Spleen (tissue), 11 donors: Measurements from ENCODE around the gene RALBP1. TPM values are rescaled to one million over a fixed set of nuclear protein-coding genes. Genes with fewer than 3 reads are reported as not detected.

Experiments used
- DNase-seq: peaks from one replicate; pipeline ENCODE4 v3.0.0-alpha.2; 2020
- H3K27ac ChIP-seq, 8 donors: fragments of 200-600 bp; sonication (generic) in 7 of 8; 1 replicate in 4 of 8; 2 replicates in 4 of 8; pipeline versions ENCODE4 v1.5.0 to v1.8.0; 2016 to 2021; ENCODE audit warnings: inconsistent platforms in 4 of 8, mild to moderate bottlenecking in 4 of 8, moderate library complexity in 1 of 8
- H3K27me3 ChIP-seq, 7 donors: fragments of 200-600 bp; sonication (generic) in 6 of 7; replicated peaks in 1 of 7; 1 replicate in 4 of 7; 2 replicates in 3 of 7; pipeline versions ENCODE4 v1.5.0 to v1.8.0; 2016 to 2021; ENCODE audit warnings: inconsistent platforms in 3 of 7, mild to moderate bottlenecking in 1 of 7
- H3K36me3 ChIP-seq, 6 donors: fragments of 200-600 bp; sonication (generic) in 5 of 6; 1 replicate in 4 of 6; 2 replicates in 2 of 6; pipeline versions ENCODE4 v1.5.0 to v1.8.0; 2016 to 2021; ENCODE audit warnings: inconsistent platforms in 2 of 6
- H3K4me1 ChIP-seq, 6 donors: fragments of 200-600 bp; sonication (generic) in 5 of 6; 1 replicate in 3 of 6; 2 replicates in 3 of 6; pipeline versions ENCODE4 v1.5.0 to v1.8.0; 2016 to 2021; ENCODE audit warnings: inconsistent platforms in 3 of 6
- H3K4me3 ChIP-seq, 8 donors: fragments of 200-600 bp; sonication (generic) in 7 of 8; 1 replicate in 4 of 8; 2 replicates in 4 of 8; pipeline versions ENCODE4 v1.5.0 to v1.8.0; 2016 to 2021; ENCODE audit warnings: inconsistent platforms in 4 of 8, mild to moderate bottlenecking in 4 of 8, moderate library complexity in 2 of 8
- H3K9me3 ChIP-seq, 8 donors: fragments of 200-600 bp; sonication (generic) in 7 of 8; 1 replicate in 4 of 8; 2 replicates in 4 of 8; pipeline versions ENCODE4 v1.5.0 to v1.8.0; 2016 to 2021; ENCODE audit warnings: inconsistent platforms in 4 of 8
- POLR2A ChIP-seq, 3 donors: fragments of 450-650 bp; IDR thresholded peaks; one replicate each; pipeline ENCODE4 v1.5.1; 2017; ENCODE audit warnings: antibody characterized with exemption in 3 of 3, mild to moderate bottlenecking in 1 of 3
- POLR2AphosphoS5 ChIP-seq, 3 donors: sonication (generic); formaldehyde crosslinking; IDR thresholded peaks; one replicate each; pipeline ENCODE4 v1.5.1; 2017; ENCODE audit warnings: antibody characterized with exemption in 3 of 3
- WGBS, 5 donors: extraction: QIAGEN DNeasy Blood & Tissue Kit in 3 of 5; methylation state at CpG; one replicate each; pipeline versions ENCODE4 v1.1.5 to v1.1.7; 2013 to 2018; 5-methylcytosine and 5-hydroxymethylcytosine counted together
- intact Hi-C: fragments of 100-400 bp; cut with DNase I; formaldehyde crosslinking; loops from one replicate; pipeline ENCODE4 v1.15.0; 2023; ENCODE audit warnings: low total_unique reads
- polyA plus RNA-seq, 3 donors: library from polyadenylated mRNA; stranded (reverse); fragments of 200-250 nt; gene quantifications; one replicate each; pipeline ENCODE4 v1.2.1, GENCODE V29; 2013
- total RNA-seq, 7 donors: library from RNA; depleted of rRNA in 3 of 7; stranded (reverse); fragments of >200 nt in 3 of 7; fragmentation: NEBNext Ultra II Directional in 4 of 7; extraction: Animal tissue kit (Norgen Biotek cat#: 25700) in 4 of 7; gene quantifications; one replicate each; pipeline versions ENCODE4 v1.1.0 to v1.2.1, GENCODE V29; 2016 to 2021
- TF ChIP-seq, protein P1 (sequence below), 11 experiments: fragments of 200-600 bp in 7 of 11; fragments of 450-650 bp in 4 of 11; sonication (generic) in 4 of 11; IDR thresholded peaks in 8 of 11; conservative IDR thresholded peaks in 3 of 11; 1 replicate in 7 of 11; 2 replicates in 4 of 11; pipeline versions ENCODE4 v1.4.0 to v1.8.0; 2016 to 2021; ENCODE audit warnings: antibody characterized with exemption in 11 of 11, inconsistent platforms in 4 of 11, mild to moderate bottlenecking in 1 of 11
- donor health status: healthy with polysubstance abuse.
- donor health status: DM: no; HTN: no; CAD: no; lungs with moderate emphysema.
- donor health status: DM: no; HTN: no; CAD: no.
- donor health status: Bipolar disorder and iron deficiency.
- donor health status: healthy.
- donor health status: DM: no; HTN: no; CAD: no.
- donor health status: DM: yes; HTN: yes; CAD: no.

The RALBP1 gene
- total and polyA plus RNA-seq, 10 donors: 13.6 to 76.4 (median 50.0) TPM

DNA sequence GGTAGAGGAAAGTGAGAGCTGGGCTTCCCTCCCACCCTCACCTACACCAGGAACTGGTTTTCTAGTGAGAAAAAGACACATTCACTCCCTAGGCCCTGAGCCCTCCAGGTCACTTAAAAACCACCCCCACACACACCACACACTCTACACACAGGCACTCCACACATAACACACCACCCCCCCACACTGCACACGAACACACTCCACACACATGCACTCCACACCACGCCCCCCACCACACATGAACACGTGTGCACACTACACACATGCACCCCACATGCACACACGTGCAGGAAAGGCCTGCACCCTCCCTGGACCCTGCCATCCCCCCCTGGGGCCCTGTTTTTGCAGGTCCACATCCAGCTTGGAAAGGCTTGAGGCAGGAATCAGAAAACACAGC lies 67.6 kb downstream of the RALBP1 start:
- Histone ChIP-seq H3K27me3 (no peaks in the 10 kb centered on the region), H3K4me3 (no peak overlapping the region), H3K4me1 (no peaks in the 10 kb centered on the region), H3K27ac (no peak overlapping the region), H3K9me3 (no peaks in the 10 kb centered on the region), H3K36me3 (peaks cover 0 to 64% (median 49%) of the 10 kb centered on the region in 6 donors)
- no peak for DNase-seq
- 71 to 88% (median 86%) methylated on average over 4 of the region's 4 CpGs for WGBS, 5 donors
- TF ChIP-seq POLR2AphosphoS5 (IDR thresholded peaks at IDR 0.05): peak in 1 of 3 donors; percentile 5
- TF ChIP-seq, protein P1, sequence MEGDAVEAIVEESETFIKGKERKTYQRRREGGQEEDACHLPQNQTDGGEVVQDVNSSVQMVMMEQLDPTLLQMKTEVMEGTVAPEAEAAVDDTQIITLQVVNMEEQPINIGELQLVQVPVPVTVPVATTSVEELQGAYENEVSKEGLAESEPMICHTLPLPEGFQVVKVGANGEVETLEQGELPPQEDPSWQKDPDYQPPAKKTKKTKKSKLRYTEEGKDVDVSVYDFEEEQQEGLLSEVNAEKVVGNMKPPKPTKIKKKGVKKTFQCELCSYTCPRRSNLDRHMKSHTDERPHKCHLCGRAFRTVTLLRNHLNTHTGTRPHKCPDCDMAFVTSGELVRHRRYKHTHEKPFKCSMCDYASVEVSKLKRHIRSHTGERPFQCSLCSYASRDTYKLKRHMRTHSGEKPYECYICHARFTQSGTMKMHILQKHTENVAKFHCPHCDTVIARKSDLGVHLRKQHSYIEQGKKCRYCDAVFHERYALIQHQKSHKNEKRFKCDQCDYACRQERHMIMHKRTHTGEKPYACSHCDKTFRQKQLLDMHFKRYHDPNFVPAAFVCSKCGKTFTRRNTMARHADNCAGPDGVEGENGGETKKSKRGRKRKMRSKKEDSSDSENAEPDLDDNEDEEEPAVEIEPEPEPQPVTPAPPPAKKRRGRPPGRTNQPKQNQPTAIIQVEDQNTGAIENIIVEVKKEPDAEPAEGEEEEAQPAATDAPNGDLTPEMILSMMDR (IDR thresholded peaks at IDR 0.05 in 8 of 11, conservative IDR thresholded peaks at IDR 0.05 in 3 of 11): no peak
- TF ChIP-seq POLR2A (IDR thresholded peaks at IDR 0.05): no peak
- intact Hi-C loops: no loop called here

DNA sequence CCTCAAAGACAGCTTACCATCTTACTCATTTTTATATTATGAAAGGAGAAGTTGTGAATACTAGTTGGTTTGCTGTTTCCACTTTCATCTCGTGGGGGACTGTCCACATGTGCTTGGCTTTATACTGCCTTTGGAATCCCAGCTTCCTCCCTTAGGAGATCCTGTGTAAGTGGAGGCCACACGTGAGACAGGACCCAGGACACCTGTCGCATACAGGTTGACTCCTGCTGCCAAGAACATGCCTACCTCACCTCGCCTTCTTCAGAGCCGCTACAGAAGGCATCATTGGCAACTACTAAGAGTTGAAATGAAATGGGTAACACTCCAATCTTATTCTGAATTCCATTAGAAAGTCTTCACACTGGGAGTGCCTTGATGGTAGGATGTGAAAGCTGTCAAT lies 69.7 kb downstream of the RALBP1 start:
- H3K36me3 ChIP-seq: peaks cover 0 to 64% (median 52%) of the 10 kb centered on the region in 6 donors

DNA sequence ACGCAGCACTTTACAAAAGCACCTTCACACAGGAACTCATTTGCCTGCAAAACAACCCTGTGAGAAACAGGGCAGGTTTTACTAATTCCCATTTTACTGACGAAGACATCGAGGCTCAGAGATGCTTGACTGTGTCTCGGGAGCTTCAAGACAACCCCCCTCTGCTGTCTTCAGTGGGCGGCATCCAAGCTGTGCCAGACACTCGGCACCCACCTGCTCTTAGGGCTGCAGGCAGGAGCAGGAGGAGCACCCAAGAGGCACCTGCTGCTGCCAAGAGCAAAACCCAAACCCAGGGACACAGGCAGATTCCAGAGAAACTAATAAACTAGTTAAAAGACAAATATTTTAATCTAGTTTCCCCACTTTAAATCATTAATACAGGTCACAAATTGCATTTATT lies 71.2 kb downstream of the RALBP1 start:
- Histone ChIP-seq H3K36me3 (peaks cover 0 to 72% (median 66%) of the 10 kb centered on the region in 6 donors), H3K4me3 (no peak overlapping the region), H3K4me1 (no peaks in the 10 kb centered on the region), H3K27me3 (no peaks in the 10 kb centered on the region), H3K27ac (no peak overlapping the region), H3K9me3 (no peaks in the 10 kb centered on the region)
- no peak for TF ChIP-seq POLR2A (IDR thresholded peaks at IDR 0.05)
- no peak for TF ChIP-seq POLR2AphosphoS5 (IDR thresholded peaks at IDR 0.05)
- TF ChIP-seq, protein P1 (IDR thresholded peaks at IDR 0.05 in 8 of 11, conservative IDR thresholded peaks at IDR 0.05 in 3 of 11): no peak
- intact Hi-C loops: no loop called here
- WGBS, 5 donors: 74 to 93% (median 86%) methylated on average over 6 of the region's 6 CpGs
- no peak for DNase-seq

More for the DNA sequence above, 69.7 kb downstream of the RALBP1 start:
- 77 to 85% (median 81%) methylated on average over 5 of the region's 5 CpGs for whole genome bisulfite sequencing, 5 donors
- no peaks in the 10 kb centered on the region for H3K27me3 ChIP-seq
- no peak for DNase-seq
- no peak overlapping the region for H3K27ac ChIP-seq
- H3K4me3 ChIP-seq: no peak overlapping the region
- TF ChIP-seq POLR2A (IDR thresholded peaks at IDR 0.05) (no peak), POLR2AphosphoS5 (IDR thresholded peaks at IDR 0.05) (no peak)
- TF ChIP-seq, protein P1 (IDR thresholded peaks at IDR 0.05 in 8 of 11, conservative IDR thresholded peaks at IDR 0.05 in 3 of 11): no peak
- intact Hi-C loops: no loop called here
- H3K4me1 ChIP-seq: no peaks in the 10 kb centered on the region
- no peaks in the 10 kb centered on the region for H3K9me3 ChIP-seq

DNA sequence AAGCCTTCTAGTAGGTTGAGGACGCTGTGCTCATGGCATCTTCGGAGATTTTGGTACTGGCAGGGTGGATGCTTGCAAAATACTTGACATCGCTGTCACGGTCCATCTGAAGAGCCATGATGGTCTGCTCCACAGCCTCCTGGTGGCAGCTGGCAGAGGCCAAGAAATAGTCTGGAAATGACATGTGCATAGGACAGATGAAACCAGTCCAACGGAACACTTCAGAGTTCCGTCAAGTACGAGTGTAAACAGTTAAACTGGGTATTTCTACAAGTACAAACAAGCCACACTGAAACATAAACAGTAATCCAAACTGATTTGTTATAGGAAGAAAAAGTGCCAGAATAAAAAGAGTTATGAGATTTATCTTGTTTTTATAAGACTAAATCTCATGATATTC lies 72.5 kb downstream of the RALBP1 start:
- Histone ChIP-seq H3K27ac (no peak overlapping the region), H3K4me3 (no peak overlapping the region), H3K27me3 (no peaks in the 10 kb centered on the region), H3K4me1 (no peaks in the 10 kb centered on the region), H3K36me3 (peaks cover 0 to 85% (median 79%) of the 10 kb centered on the region in 6 donors), H3K9me3 (peaks cover 0 to 5% (median 3%) of the 10 kb centered on the region in 8 donors)
- TF ChIP-seq, protein P1 (IDR thresholded peaks at IDR 0.05 in 8 of 11, conservative IDR thresholded peaks at IDR 0.05 in 3 of 11): no peak
- TF ChIP-seq POLR2AphosphoS5 (IDR thresholded peaks at IDR 0.05): no peak
- no peak for TF ChIP-seq POLR2A (IDR thresholded peaks at IDR 0.05)
- intact Hi-C loops: no loop called here
- DNase-seq: no peak
- WGBS, 5 donors: 92 to 100% (median 95%) methylated on average over 7 of the region's 7 CpGs
